IPS-NIHi7 (cell line): ENCODE measurements around the gene CCM2.

ENCODE experiments used
- DNase-seq: peaks from one replicate; pipeline ENCODE4 v3.0.0; 2012; ENCODE audit warnings: mixed read lengths; ENCODE audit errors: extremely low spot score

The CCM2 gene

DNA sequence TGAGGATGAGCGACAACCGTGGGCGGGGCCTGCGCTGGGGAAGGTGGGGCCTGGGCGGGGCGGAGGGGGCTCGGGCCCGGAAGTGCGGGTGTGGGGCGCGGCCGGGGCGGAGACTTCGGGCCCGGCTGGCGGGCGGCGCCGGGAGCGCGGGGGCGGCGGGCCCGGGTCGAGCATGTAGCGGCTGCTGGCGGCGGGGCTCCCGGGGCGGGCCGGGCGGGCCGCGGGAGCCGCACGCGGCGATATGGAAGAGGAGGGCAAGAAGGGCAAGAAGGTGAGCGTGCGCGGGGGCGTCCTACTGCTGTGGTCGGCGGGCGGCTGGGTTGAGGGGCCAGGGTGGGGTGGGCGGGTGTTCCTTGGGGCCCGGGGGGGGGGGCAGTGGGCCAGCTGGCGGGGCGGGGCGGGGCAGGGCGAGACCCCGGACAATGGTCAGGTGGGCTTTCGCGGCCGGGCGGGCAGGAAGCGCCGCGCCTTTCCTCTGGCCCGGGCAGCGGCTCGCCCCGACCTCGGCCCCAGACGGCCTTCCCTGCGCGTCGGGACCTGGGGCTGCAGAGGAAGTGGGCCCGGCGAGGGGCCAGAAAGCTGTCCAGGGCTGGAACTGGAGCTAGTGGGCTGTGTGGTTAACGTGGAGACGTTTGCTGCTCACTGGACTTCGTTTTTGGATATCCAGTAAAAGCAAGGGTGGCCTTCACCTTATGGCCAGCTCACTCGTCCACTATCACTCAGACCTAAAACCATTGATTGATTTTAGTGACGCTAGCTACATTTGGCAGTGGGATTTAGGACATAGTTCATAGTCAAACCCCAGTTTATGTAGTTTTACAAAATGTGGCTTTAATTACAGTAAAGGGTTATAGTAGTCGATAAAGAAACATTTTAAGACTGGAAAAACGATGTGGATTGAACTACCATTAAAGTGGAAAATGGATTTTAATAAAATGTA is at the start of gene CCM2:
Gene CCM2, plus strand, starts transcription at position 109 of the 940 bp plus-strand sequence. Its CDS starts 133 bp downstream, at position 242.
- DNase-seq = peak; percentile 94

DNA sequence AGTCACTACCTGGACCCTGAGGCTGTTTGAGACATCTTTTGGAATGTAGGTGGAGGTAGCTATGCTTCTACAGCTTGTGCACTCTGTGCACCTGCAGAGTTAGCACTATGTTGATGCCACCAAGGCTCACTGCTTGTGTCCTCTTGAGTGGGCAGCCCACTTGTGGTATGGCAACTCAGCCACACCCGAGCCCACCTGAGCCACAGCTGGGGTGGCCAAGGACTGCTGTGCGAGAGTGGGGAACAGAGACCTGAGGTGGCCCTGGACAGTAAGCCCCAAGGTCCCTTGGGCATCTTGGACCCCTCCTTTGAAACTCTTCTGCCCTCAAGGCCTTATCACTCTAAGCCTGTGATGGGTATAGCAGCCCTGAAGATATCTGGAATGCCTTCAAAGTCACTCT is 46.8 kb upstream of the CCM2 start:
- no peak for DNase-seq

- no peak for DNase-seq
These were observed 44.3 kb upstream of the CCM2 start for GRCh38 chr7:44955733-44956132.

GRCh38 chr7:44956157-44956766 is 43.7 kb upstream of the CCM2 start:
- DNase-seq = no peak

DNA sequence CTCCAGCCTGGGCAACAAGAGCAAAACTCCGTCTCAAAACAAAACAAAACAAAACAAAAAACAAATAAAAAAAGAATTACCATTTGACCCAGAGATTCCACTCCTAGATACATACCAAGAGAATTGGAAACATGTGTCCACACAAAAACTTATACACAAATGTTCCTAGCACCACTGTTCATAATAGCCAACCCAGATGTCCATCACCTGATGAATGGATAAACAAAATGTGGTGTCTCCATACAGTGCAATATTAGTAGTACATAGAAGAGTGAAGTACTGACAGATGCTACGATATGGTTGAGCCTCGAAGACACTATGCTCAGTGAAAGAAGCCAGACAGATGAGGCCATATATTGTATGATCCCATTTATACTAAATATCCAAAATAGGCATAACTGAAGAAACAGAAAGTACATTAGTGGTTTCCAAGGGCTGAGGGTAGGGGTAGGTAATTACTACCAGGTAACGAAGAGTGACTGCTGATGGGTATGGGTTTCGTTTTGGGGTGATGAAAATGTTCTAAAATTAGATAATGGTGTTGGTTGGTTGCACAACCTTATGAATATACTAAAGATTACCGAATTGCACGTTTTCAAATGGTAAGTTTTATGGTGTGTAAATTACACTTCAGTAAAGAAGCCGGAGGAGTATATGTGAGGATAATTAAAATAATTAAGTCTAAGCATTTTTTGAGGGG is 41.2 kb upstream of the CCM2 start:
- DNase-seq = no peak

DNA sequence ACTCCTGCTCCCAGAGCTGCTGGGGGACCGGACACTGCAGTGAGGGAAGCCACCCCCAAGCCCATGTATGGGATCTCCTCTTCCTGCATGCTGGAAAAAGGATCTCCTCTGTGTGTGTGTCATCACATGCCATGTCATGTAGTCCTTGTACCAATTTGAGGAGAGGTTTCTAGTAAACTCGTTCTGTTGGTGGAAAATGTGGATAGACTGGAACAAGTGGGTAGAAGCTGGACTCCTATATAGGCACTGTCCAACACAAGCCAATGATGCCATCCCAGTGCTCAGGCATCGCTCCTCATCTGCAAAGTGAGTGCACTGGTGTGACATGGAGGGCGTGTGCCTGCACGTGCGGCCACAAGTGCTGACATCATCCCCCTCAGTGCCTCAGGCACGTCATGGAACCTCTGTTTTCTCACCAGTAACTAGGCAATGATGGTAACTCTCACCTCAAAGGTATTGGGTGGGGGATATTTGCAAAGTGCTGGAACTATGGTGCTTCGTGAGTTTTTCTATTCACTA is 40.5 kb upstream of the CCM2 start:
- no peak for DNase-seq

DNA sequence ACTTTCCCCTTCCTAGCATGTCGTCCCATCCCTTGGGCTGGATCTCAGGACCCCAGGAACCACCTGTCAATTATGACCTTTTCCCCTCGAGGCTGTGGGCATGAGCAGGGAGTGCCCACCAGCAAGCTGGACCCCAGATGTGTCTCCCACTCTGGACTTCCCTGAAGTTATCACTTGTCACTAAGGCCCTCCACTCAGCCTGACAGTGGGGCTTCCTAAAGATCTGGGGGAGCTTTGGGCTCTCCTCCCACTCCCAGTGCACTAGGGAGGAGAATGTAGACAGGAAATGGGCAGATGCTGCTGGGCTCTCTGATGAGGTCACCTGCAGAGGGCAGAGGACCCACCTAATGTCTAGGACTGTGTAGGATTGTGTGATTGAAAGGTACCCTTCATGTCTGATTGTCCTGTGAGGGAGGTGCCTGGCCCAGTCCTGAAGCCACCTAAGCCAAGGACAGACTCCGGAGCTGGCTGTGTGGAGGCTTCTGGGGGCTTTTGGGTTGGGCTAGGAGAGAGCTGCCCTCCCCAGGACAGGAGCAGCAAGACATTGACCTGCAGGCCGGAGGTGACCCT is 39.9 kb upstream of the CCM2 start:
- DNase-seq = no peak

DNA sequence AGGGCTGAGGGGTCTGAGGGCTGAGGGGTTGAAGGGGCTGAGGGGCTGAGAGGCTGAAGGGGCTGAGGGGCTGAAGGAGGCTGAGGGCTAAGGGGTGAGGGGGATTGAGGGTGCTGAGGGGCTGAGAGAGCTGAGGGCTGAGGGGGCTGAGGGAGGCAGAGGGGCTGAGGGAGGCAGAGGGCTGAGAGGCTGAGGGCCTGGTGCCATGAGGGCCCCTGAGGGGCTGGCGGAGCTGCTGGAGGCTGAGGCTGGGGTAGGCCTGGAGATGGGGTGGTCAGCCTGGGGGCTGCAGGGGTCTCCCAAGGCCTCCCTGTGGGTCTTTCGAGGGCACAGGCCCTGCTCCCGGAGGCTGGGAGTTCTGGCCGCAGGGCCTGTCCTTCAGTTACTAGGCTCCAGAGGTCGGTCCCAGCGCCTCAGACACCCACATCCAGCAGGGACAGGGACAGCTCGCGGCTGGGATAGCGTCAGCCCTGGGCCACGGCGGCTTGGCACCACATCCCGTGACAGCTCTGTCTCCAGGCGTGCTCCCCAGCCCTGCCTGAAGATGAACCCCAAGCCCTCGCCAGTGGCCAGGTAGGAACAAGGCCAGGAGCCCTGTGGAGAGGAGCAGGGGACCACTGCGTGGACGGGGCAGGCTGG is 38.0 kb upstream of the CCM2 start:
- no peak for DNase-seq

- peak; percentile 71 for DNase-seq
These were observed 37.3 kb upstream of the CCM2 start for GRCh38 chr7:44962483-44963251.

GRCh38 chr7:44963364-44964290 is 36.4 kb upstream of the CCM2 start:
- DNase-seq = no peak

GRCh38 chr7:44964384-44964830 is 35.6 kb upstream of the CCM2 start:
- DNase-seq = peak; percentile 62

- no peak for DNase-seq
These were observed 35.1 kb upstream of the CCM2 start for GRCh38 chr7:44964831-44965440.

GRCh38 chr7:44965441-44965903 is 34.5 kb upstream of the CCM2 start:
- no peak for DNase-seq

DNA sequence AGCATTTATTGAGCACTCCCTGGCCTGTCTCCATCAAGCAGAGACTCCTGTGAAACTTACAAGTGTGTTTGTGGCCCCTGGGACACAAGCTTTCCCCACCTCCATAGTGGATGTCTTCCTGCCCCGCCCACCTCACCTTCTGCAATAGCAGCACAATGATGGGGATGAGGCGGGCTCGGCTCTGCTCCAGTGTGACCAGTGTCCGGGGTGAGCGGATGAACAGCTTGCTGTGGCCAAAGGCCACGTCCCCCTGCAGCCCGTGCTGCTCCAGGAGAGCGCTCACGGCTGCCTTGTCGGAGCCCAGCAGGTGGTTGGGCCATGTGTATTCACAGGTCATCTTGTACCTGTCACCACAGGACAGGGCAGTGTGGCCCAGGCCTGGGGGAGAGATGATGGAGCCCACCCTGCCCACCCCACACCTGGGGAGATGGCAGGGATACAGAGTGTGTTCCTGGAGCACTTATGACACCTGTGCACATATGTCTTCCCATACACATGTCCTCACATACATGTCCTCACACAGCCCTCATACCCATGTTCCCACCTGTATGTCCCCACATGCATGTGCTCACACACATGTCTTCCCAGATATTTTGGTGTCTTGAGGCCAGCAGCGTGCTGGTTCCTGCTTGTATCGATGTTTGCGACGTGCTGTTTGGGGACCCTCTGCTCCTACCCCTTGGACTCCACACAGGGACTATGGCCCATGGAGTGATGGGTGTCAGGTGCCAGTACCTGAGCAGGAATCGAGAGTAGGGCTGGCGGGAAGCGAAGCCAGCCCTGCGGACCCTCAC is 33.9 kb upstream of the CCM2 start:
- DNase-seq = no peak

DNA sequence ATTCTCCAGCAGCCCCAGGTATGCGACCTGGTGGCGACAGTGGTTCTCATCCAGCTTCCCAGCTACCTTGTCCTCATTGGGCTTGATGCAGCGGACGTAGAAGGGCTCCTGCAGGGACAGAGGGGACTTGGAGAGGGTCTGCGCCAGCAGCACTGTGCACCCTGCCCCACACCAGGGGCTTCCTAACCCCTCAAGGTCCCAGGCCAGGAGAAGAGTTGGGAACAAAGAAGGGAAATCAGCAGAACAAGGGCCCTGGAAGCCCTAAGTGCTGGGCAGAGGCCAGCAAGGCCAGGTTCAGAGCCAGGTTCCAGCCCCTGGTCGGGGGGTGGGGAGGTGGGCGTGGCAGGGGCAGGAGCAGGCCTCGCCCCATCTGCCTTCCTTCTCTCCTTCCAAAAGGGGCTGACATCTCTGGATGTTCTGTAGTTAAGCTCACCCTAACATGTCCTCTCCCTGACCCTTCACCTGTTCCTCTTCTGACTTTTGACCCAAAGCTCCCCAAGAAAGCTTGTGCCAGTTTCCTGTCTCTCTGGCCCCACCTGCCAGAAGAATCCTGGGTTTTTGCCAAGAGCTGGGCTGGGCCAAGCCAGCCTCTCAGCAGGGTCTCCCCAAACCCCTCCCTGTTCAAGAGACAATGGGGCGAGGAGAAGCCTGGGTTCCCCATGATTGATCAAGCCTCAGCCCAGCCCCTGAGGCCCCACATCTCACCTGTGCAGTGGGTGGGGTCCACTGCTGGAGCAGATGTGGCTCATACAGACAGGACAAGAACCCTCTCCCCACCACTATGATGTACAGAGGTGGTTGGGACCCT is 33.1 kb upstream of the CCM2 start:
- no peak for DNase-seq

DNA sequence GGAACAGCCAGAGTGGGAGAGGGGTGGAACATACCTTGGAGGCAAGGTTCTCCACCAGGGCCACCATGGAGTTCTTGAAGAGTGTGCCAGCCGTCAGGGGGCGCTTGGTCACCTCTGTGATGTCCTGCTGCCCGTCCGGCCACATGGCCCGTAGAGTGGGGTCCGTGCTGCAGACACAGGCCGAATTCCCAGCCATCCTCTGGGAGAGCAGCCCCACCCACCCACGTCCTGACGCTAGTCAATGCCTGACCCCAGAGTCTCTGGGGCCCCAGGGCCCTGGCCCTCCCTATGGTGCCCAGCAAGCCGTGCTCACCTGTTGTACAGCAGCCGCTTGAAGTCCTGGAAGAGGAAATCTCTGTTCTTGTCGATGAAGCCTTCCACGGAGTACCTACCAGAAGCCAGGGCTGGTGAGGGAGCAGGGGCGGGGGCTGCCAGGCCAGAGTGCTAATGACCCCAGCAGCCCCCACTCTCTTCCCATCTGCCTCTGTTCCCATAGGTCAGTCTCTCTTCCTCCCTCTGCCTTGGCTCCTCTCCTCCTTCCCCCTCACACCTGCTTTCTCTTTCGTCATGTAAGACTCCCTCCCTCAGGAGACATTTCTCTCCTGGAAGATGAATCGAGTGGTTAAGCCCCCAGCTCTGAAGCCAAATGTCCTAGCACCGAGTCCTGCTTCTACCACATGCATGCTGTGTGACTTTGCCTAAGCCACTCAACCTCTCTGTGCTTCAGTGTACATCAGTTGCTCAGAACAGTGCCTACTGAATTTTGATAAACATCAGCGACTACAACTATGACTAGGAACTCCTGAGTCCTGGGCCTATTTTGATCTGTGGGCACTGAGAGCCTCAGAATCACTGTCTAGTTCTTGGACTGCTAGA is 32.2 kb upstream of the CCM2 start:
- peak; percentile 80 for DNase-seq
